Ureter (tissue), 1 donor: Measurements from ENCODE around the gene ZNF831. TPM values are rescaled to one million over a fixed set of nuclear protein-coding genes. Genes with fewer than 3 reads are reported as not detected.

Experiments
- DNase-seq: peaks from one replicate; pipeline ENCODE4 v3.0.0-alpha.2; 2020; ENCODE audit warnings: low spot score
- total RNA-seq: library from RNA; stranded (reverse); gene quantifications from one replicate; pipeline ENCODE4 v1.2.4, GENCODE V29; 2023
- donor health status: DM: yes; HTN: yes; CAD: no.

ZNF831 gene
- total RNA-seq, 1 donor from 2014 or later, result 1.4 TPM

DNA sequence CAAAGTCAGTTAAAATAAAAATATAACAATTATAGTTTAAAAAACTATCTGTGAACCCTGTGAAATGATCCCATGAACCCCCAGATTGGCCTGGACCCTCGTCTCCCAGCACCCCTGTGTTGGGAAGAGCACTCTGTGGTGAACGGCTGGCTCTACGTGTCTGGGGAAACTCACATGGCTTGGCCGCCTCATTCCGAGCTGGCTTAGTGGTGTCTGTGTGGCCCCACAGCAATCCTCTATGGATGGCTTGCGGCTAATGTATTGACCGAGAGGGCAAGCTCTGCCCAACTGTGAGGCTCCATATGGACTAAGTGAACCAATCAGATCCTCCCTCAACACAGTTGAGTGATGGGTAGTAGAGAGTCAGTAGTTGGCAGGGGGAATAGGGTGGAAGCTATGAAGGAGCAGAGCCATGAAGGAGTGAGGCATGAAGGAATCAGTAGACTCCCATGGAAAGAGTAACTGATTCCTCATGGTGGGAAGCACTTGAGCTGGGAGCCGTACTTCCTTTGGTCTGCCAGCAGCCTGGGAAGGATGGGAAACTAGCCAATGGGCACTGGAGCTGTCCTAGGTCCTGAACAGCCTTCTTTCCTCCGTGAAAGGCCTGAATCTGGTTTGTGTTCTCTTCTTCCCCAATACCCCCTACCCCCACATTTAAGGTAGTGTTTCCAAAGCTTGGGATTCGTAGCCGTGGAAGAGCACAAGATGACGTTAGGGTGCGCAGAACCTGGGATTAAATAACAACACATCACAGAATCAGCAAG is 21.6 kb upstream of the ZNF831 start:
- DNase-seq, result no peak

GRCh38 chr20:59143326-59143725 is 20.3 kb upstream of the ZNF831 start:
- no peak for DNase-seq

DNA sequence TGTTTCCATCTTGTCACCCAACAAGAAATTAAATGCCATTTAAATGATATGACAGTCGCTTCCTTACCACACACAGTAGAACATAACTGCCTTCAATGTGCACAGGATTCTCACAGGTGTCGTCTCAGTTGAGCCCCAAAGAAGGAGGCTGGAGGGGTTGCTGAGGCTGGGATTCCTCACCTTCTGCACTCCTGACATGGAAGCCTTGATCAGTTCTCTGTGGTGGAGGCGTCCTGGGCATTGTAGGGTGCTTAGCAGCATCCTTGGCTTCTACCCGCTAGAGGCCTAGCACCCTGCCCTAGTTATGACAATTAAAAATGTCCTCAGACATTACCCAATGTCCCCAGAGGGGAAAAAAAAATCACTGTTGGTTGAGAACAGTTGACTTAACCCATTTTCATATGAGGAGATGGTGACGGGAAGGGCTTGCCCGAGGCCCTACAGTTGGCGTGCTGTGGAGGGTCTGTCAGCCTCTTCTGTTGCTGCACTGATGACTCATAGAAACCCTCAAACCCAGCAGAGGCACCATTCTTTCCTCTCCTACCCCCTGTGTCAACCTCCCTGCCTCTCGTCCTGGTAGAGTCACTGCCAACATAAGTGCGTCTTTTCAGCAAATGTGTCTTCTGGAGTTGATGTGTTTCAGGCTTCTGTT is 19.3 kb upstream of the ZNF831 start:
- DNase-seq, result no peak

DNA sequence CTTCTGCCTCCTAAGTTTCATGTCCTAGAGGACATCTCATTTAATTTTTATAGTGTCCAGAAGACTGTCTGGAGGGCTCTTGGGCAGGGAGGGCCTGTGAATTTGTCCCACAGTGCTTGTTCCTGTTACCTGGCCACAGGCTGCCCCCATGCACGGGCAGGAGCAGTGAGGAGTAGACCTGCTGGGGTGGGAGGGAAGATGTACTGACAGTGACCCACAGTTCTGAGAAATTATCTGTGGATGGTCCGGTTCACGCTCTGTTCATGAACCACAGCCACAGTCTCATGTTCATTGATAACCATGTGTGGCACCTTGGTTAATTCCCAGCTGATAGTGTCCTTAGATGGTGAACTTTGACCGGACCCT is 18.8 kb upstream of the ZNF831 start:
- DNase-seq, result no peak

DNA sequence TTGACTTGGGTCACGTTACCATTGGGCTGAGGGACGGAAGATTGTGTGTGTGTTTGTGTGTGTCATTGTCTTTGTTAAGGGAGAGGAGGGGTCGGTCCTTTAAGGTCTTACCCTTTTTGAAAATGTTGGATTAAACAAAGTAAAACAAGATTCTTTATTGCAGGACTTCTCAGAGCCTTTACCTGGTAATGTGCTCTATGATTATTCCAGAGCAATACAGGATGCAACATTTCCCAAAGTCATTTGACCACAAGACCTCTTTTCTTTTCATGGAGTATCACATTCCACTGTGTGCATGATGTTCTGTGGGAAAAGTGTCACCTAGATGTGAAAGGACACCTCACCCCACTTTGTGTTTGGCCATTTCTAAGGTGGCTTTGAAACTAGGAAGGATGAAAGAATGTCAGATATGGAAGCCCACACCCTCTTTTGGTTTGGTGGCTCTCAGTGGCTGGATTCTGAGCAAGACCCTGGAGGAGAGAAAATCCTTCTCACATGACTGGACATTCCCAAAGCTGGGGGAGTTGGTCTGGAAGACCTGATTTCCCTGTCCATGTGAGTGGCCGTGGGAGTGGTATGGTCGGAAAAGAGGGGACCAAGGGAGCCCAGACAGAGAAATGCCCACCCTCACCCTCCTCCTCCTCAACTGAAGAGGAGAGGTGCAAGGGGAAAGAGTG is 18.2 kb upstream of the ZNF831 start:
- no peak for DNase-seq

GRCh38 chr20:59145924-59146779 is 17.5 kb upstream of the ZNF831 start:
- DNase-seq, result no peak

DNA sequence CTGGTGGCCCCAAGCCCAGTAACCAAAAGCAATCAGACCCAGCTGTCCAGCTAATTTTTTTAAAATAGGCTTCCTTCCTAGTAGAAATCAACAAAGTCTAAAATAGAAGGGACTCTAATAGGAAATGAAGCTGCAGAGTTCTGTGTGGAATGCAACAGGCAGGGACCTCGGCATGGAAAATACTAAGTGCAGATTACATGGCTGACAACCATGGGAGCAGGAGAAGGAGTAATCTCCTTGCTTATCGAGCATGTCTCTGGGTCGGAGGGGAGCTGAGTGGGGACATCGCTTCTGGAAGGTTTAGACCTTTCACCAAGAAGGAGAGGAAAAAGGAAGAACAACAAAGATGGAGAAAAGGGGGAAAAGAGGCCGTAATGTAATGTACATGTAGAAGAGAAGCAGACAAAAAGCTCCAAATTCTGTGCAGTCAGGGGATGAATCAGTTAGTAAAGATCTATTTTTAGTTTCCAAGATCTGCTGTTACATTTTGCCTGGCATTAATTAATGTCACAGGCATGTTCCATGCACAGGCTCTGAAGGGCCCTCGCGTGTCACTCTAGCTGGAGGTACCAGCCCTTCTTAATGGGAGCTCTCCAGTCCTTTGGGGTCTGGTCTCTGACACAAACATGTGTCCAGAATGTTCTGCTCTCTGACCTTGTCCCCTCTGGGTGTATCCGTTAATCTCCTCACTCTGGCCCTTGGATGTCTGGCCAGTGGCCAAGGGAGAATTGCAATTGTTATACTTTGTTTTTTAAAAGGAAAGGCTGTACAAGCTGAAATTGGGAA is 16.6 kb upstream of the ZNF831 start:
- DNase-seq, result no peak

DNA sequence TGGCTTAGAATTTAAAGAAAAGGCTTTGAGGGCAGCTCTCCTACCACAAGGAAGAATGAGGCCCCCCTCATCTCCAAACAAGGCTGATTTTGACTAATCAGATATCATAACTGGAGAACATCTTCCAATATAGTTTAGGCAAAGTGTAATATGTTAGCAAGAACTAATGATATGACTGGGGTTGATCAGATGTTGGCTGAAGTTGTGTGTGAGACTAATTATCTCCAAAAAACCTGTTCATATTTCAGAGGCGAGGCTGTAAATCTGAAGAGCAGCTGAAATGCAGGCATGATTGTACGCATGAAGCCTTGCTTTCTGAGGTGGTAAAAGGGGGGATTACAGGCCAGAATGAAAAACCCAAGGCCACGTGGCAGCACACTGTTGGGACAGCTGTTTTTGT is 16.0 kb upstream of the ZNF831 start:
- no peak for DNase-seq

GRCh38 chr20:59148701-59149493 is 14.7 kb upstream of the ZNF831 start:
- no peak for DNase-seq

- DNase-seq, result no peak
Measured at GRCh38 chr20:59149678-59150504, 13.7 kb upstream of the ZNF831 start.

- no peak for DNase-seq
Measured at GRCh38 chr20:59150821-59151251, 12.8 kb upstream of the ZNF831 start.

DNA sequence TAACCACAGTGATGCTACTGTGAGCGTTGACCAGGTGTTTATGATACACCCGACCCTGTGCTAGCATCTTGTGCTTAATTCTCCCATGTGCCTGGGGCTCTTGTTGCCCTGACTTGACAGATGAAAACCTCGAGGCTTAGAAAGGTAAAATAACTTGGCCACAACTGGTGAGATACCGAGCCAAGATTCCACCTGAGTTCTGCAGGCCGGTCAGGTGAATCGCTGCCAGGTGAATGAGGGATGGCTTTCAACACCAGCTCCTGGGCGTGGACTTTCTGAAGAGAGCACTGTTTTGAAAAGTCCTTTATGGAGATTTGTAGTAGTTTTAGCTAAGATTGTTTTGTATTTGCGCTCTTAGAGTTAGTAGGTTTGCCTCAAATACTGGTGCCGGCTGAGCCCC is 12.2 kb upstream of the ZNF831 start:
- no peak for DNase-seq

- DNase-seq, result no peak
Measured at GRCh38 chr20:59151820-59152219, 11.8 kb upstream of the ZNF831 start.

DNA sequence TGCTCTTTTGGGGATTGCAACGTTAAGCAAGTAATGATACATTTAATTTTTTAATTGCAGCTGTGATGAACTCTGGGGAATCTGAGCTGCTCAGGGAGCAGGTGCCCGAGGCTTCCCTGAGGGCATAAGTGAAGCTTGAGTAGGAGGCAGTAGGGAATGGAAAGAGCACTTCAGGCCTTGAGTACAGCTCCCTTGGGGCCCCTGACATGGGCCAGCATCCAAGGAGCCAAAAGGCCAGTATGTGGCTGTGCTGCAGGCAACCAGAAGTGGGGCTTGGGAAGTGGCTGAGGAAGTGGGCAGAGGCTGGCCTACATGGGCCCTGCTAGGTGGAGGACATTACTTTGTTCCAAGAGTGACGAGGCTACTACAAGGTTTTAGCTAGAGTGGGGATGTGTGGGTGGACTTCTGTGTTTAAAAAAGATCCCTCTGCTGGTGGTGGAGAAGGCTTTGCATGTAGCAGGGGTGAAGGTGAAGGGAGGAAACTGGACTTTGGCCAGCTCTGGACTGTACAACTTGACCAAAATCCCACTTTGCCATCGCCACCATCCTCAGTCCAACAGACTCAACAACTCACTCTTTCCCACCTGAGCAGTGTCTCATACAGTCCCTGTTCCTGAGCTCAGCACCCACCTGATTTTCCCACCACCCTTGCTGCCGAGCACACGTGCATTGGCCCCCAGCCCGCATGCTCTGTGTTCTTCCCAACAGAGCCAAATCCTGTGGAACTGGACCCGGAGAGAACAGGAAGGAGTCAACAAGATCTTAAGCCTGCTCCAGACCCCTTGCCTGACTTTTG is 10.9 kb upstream of the ZNF831 start:
- DNase-seq, result no peak

GRCh38 chr20:59153355-59153681 is 10.3 kb upstream of the ZNF831 start:
- peak; percentile 81 for DNase-seq

- no peak for DNase-seq
Measured at GRCh38 chr20:59153832-59154231, 9.8 kb upstream of the ZNF831 start.

DNA sequence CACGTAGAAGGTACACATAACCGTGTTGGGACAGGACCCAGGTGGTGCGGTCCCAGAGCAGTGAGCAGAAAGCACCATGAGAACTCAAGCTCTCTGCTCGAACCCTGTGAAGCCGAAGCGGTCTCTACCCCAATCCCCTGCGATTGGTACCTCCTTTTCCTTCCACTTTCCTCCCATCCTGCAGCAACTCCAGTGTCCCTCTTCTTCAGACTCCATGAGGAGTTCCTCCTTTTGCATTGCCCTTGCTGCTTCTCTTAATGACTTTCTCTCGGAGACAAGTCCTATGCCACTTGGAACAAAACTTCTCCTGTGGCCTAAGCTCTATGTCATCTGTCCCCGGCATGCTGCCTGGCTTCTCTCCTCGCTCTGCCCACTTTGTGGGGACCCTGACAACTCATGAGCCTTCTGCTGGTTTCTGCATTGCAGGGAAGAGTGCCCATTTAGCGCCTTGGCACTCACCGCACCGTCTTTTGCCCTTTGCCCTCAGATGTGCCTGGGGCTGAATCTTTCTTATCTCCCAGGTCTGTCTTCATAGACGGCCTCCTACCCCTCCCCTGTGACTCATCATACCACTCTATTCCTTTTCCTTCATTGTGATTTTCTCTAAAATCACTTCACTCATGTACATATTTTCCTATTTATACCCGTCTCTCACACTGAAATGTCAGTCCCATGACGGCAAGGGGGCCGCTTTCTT is 9.2 kb upstream of the ZNF831 start:
- DNase-seq, result no peak

GRCh38 chr20:59157064-59157463 is 6.6 kb upstream of the ZNF831 start:
- DNase-seq, result no peak
